Cortex of kidney (tissue), 1 donor: Measurements from ENCODE around the gene HTRA3.

Experiments
- DNase-seq: peaks from one replicate; lab custom pipeline; 2025; lab: John Stamatoyannopoulos, UW

Gene HTRA3

DNA sequence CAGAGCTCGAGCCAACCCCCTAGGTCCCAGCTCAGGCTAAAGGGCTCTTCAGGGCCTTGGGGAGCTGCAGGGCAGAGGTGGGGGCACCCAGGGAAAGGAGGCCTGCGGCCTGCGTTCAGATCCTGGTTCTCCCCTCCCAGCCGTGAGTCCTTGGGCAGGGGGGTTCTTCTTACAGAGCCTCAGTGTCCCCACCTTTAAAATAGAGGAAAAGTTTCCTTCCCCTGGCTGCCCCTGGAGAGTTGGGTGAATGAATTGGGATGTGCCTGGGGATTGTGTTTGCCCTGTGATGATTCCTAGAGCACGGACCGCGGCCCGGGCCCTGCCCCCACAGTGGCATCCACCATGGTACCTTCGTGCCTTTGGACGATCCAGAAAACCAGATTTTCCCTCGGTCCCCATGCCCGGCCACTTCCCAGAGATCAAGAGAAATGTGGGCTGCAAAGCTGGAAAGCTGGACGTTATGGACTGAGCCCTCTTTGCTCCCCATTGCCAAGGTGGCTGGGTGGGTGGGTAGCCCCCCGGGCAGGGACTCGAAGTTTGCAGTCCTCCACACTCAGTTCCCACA, 11.4 kb downstream of the HTRA3 start:
- DNase-seq, result no peak

- DNase-seq, result no peak
Measured at GRCh38 chr4:8281519-8282133, 12.1 kb downstream of the HTRA3 start.

GRCh38 chr4:8282134-8282641, 12.6 kb downstream of the HTRA3 start:
- DNase-seq, result no peak

DNA sequence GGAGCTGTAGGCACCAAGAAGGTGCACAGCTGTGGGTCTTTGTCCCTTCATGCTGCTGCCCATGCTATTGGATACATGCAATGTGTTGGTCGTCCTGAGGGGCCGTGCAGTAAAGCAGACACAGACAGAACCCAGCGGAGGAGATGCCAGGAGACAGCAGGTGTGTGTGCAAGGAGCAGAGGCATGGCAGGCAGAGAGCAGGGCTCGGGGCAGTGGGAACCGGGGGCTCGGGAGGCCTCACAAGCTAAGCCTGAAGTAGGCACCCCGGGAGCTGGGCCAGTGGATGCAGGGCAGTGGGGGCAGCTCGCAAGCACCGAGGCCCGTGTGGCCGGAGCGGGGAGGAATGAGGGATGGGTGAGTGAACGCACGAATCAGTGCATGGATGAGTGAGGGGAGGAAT, 13.2 kb downstream of the HTRA3 start:
- DNase-seq, result no peak

DNA sequence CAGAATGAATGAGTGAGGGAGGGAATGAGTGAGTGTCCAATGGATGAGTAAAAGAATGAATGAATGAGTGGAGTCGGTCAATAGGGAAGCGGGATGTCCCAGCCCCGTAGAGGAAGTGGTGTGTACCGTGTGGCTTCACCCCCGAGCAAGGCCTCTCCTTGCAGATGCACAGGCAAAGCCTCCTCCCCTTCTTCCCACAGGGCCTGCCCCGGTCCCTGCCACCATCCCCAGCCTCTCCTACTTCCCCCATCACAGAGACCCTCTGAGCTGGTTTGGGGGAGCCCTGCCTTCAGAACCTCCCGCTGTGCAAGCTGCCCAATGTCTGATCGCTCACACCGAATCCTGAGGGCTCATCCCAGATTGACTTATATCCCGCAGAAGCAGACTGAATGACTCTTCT, 13.6 kb downstream of the HTRA3 start:
- DNase-seq, result no peak

- DNase-seq, result no peak
Measured at GRCh38 chr4:8283631-8284121, 14.1 kb downstream of the HTRA3 start.

DNA sequence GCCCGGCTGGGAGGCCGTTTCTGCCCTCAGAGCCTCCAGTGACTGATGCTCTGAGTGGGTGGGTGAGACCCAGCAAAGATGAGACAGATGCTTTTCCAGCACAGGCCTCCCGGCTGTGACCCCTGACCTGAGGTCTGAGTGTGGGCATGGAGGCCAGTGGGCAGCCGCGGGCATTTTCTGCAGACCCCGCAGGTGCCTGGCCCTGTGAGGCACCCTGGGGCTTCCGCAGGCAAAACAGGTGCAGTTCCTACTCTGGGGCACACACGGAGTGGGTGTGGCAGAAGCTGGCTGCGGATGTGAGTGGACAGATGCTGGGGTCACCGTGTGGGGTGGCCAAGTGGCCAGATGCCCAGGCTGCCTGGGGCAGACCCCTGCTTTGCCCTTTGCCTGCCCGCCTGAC, 14.8 kb downstream of the HTRA3 start:
- DNase-seq, result no peak

DNA sequence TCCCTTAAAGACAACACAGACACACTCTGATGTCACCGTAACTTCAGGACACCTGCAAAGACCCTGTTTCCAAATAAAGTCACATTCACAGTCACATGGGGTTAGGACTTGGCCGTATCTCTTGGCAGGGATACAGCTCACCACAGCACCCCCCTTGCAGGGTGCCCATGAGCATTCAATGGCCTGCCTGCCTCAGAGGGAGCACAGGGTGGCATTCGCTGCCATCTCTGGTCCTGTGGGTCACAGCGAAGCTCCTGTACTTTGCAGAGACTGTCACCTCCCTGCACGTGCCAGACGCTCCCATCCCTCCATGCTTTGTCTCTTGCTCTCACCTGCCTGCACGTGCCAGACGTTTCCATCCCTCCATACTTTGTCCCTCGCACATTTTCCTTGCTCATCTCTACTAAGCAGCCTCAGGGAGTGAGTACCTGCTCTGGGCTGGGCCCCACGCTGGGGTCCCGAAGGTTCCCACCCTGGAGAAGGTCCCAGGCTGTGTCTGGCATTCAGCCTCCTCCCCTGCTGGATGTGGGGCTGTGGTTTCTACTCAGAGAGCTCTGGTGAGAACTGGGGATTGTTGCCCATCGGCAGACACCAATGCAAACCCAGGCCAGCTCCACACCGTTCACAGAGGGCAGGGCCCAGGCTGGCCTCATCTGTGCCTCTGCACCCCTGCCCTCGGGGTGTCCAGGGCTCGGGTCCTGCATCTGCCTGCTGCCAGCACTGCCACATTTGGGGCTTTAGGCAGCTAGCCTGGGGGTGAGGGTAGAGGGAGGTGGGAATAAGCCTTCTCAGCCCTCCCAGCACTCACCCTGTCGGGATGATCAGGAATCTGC, 15.8 kb downstream of the HTRA3 start:
- no peak for DNase-seq

DNA sequence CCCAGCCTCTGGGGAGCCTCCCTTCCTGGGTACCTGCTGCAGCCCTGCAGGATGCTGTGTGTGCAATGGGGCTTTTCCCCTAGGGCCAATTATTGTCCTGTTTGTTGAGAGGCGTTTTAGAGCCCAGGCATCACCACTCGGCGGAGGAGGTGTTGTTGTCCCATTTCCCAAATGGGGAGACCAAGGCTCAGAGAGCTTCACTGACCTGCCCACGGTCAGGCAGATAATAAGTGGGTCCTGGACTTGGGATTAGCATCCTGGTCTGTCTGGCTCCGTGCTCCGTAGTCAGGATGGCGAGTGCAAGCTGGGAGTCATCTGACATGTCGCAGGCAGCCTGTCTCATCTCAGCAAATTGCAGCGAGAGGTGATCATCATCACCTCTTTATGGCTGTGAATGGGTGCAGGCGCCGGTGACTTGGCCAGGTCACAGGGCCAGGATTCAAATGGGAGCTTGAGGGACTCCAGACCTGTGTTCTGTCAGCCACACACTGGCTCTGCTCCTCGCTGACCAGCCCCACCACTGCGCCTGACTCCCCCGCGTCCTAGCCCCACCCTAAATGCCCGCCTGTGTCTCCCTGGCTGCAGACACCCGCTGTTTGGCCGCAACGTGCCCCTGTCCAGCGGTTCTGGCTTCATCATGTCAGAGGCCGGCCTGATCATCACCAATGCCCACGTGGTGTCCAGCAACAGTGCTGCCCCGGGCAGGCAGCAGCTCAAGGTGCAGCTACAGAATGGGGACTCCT, 16.6 kb downstream of the HTRA3 start:
- no peak for DNase-seq

- no peak for DNase-seq
Measured at GRCh38 chr4:8286719-8287342, 17.3 kb downstream of the HTRA3 start.

GRCh38 chr4:8287343-8288280, 18.1 kb downstream of the HTRA3 start:
- no peak for DNase-seq

DNA sequence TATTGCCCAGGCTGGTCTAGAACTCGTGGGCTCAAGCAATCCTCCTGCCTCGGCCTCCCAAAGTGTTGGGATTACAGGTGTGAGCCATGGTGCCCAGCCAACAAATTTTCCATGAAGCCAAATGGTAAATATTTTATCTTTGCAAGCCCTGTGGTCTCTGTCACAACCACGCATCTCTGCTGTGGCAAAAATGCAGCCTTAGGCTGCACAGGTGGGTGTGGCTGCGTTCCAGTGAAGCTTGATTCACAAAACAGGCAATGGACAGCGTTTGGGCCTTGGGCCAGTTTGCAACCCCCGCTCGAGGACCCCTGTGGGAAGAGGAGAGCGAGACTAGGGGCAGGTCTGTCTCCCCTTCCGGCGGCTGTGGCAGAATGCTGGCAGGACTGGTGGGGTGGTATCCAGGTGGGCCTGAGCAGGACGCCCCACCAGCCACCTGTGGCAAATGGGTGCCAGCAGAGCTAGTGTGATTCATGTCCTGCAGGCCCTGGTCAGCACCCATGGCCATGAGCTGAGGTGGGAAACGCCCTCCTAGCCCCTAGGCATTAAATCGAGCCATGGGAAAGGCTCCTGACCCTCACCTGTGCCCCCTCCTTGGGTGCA, 19.7 kb downstream of the HTRA3 start:
- DNase-seq, result no peak

DNA sequence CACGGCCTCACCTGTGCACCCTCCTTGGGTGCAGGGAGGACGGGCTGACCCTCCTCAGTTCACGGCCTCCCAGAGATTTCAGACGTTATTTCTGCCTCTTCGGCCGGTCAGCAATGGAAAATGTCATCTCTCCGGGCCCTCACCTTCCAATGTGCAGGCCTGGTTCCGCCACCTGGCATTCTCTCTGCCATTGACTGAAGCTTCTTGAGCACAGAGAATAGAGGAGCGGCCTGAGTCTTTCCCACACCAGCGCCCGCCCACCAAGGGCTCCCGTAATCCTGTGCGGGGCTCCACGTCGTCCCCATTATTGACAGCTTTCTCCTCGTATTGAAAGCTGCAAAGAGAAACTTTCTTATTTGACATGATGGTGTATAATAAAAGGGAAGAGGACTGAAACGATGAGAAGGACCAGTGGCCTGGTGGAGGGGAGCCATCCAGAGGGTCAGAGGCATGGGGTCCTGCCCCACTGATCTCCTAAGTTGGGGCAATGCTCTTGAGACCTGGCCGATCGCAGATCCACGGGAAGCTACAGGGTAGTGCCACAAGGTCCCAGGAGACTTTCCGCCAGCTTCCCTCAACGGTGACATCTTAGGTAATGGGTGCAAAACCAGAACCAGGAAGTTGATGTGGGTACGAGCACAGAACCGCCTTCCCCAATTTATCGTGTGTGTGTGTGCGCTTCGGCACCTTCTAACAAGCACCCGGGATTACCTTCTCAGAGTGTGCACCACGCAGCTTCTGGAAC, 20.6 kb downstream of the HTRA3 start:
- no peak for DNase-seq

- no peak for DNase-seq
Measured at GRCh38 chr4:8290701-8290970, 21.1 kb downstream of the HTRA3 start.

DNA sequence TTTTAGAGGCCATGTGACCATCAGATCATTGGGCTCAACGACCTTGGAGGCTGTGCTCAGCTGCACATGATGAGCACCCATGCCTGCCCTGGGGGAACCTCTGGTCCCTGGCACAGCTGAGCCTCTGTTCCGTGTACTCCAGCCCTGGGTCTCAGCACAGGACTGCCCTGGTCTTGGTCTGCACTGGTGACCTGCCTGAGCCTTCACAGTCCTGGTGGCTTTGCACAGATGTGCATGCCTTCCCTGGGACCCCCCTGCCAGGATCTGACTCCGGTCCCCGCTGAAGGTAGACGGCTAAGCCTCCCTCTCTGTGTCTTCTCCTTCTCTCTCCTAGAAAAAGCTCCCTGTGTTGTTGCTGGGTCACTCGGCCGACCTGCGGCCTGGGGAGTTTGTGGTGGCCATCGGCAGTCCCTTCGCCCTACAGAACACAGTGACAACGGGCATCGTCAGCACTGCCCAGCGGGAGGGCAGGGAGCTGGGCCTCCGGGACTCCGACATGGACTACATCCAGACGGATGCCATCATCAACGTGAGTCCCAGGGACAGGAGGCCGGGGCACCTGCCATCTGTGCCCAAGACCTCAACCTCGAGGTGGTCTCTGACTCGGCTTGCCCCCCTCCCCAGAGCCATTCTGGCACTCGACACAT, 21.6 kb downstream of the HTRA3 start:
- no peak for DNase-seq

GRCh38 chr4:8291701-8292477, 22.3 kb downstream of the HTRA3 start:
- DNase-seq, result no peak

- DNase-seq, result no peak
Measured at GRCh38 chr4:8292478-8293107, 23.0 kb downstream of the HTRA3 start.
